Smooth muscle cell (in vitro differentiated cells): ENCODE results near the gene GTPBP4. TPM values are rescaled to one million over a fixed set of nuclear protein-coding genes. Genes with fewer than 3 reads are reported as not detected.

Experiments used
- polyA plus RNA-seq: library from polyadenylated mRNA; unstranded; fragments of >200 nt; fragmentation: Nextera tagmentation; extraction: Ambion mirVana; gene quantifications from 2 replicates; pipeline ENCODE4 v1.2.1, GENCODE V29; 2016
- total RNA-seq: library from RNA; depleted of rRNA; stranded (reverse); fragments of >200 nt; gene quantifications from 2 replicates; pipeline ENCODE4 v1.2.3, GENCODE V29; 2014

The GTPBP4 gene
- total and polyA plus RNA-seq, 2 experiments from 2014 or later, result 42.5 to 52.1 TPM

Other genes with a start within 250 kb of the GTPBP4 start
- gene LARP4B, start 56.7 kb upstream of the GTPBP4 start, total RNA-seq, result 23.6 and 24.9 TPM in 2 replicates
- gene LARP4B, start 56.7 kb upstream of the GTPBP4 start, polyA plus RNA-seq, result 16.7 and 28.8 TPM in 2 replicates
- not detected in 2 replicates for gene IDI2, start 37.4 kb downstream of the GTPBP4 start, total RNA-seq
- gene IDI2, start 37.4 kb downstream of the GTPBP4 start, polyA plus RNA-seq, result not detected in 2 replicates
- gene IDI1, start 60.7 kb downstream of the GTPBP4 start, total RNA-seq, result 142 and 240 TPM in 2 replicates
- 136 and 165 TPM in 2 replicates for gene IDI1, start 60.7 kb downstream of the GTPBP4 start, polyA plus RNA-seq
- gene WDR37, start 68.0 kb downstream of the GTPBP4 start, total RNA-seq, result 10.7 and 14.0 TPM in 2 replicates
- 10.5 and 12.8 TPM in 2 replicates for gene WDR37, start 68.0 kb downstream of the GTPBP4 start, polyA plus RNA-seq